GM18951 (cell line): ENCODE data around the gene MRI1.

Experiments
- POLR2A ChIP-seq: IDR thresholded peaks from 4 replicates; pipeline ENCODE4 v1.6.1; 2011; ENCODE audit warnings: mild to moderate bottlenecking; ENCODE audit not compliant: insufficient read length, insufficient read depth; ENCODE audit errors: extremely low read depth
- in situ Hi-C: fragments of 300-500 bp; cut with MboI; formaldehyde crosslinking; loops from one replicate; pipeline ENCODE4 v1.12.0; 2022; ENCODE audit warnings: low sequenced_read_pairs, mixed read lengths, inconsistent platforms; ENCODE audit not compliant: unreplicated experiment

The MRI1 gene

GRCh38 chr19:13812544-13812943 is 48.2 kb downstream of the MRI1 start:
- no peak for TF ChIP-seq POLR2A
- in situ Hi-C loops = no loop called here

GRCh38 chr19:13813147-13813546 is 48.8 kb downstream of the MRI1 start:
- TF ChIP-seq POLR2A = no peak
- in situ Hi-C loops = no loop called here

- in situ Hi-C loops = no loop called here
- no peak for TF ChIP-seq POLR2A
Measured at GRCh38 chr19:13814550-13814949, 50.2 kb downstream of the MRI1 start.

- no peak for TF ChIP-seq POLR2A
- in situ Hi-C loops = no loop called here
Measured at GRCh38 chr19:13817018-13817614, 52.8 kb downstream of the MRI1 start.

- no peak for TF ChIP-seq POLR2A
- in situ Hi-C loops = no loop called here
Measured at GRCh38 chr19:13817615-13818371, 53.5 kb downstream of the MRI1 start.

- in situ Hi-C loops = no loop called here
- no peak for TF ChIP-seq POLR2A
Measured at GRCh38 chr19:13819238-13819637, 54.9 kb downstream of the MRI1 start.

GRCh38 chr19:13821292-13821691 is 57.0 kb downstream of the MRI1 start:
- in situ Hi-C loops = no loop called here
- no peak for TF ChIP-seq POLR2A

GRCh38 chr19:13823256-13823655 is 58.9 kb downstream of the MRI1 start:
- in situ Hi-C loops = no loop called here
- TF ChIP-seq POLR2A = no peak
